ENCODE data around the gene RAB11B.
"Not testable (repeated sequence)": the region's sequence is repeated elsewhere in the genome, so short reads cannot be mapped to it uniquely, and the experiment has no call there.

Gene RAB11B

GRCh38 chr19:8366121-8366581, 24.0 kb upstream of the RAB11B start:
- no peak for FAIRE-seq
- DNase-seq (ENCODE audit: insufficient read length, low spot score) = no peak
- TF ChIP-seq, protein P1, sequence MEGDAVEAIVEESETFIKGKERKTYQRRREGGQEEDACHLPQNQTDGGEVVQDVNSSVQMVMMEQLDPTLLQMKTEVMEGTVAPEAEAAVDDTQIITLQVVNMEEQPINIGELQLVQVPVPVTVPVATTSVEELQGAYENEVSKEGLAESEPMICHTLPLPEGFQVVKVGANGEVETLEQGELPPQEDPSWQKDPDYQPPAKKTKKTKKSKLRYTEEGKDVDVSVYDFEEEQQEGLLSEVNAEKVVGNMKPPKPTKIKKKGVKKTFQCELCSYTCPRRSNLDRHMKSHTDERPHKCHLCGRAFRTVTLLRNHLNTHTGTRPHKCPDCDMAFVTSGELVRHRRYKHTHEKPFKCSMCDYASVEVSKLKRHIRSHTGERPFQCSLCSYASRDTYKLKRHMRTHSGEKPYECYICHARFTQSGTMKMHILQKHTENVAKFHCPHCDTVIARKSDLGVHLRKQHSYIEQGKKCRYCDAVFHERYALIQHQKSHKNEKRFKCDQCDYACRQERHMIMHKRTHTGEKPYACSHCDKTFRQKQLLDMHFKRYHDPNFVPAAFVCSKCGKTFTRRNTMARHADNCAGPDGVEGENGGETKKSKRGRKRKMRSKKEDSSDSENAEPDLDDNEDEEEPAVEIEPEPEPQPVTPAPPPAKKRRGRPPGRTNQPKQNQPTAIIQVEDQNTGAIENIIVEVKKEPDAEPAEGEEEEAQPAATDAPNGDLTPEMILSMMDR (IDR thresholded peaks at IDR 0.05; ENCODE audit: insufficient read depth, missing control alignments) = no peak

GRCh38 chr19:8366961-8367326, 23.2 kb upstream of the RAB11B start:
- TF ChIP-seq, protein P1 (IDR thresholded peaks at IDR 0.05; ENCODE audit: insufficient read depth, missing control alignments) = no peak
- DNase-seq (ENCODE audit: insufficient read length, low spot score) (no peak), FAIRE-seq (no peak)

DNA sequence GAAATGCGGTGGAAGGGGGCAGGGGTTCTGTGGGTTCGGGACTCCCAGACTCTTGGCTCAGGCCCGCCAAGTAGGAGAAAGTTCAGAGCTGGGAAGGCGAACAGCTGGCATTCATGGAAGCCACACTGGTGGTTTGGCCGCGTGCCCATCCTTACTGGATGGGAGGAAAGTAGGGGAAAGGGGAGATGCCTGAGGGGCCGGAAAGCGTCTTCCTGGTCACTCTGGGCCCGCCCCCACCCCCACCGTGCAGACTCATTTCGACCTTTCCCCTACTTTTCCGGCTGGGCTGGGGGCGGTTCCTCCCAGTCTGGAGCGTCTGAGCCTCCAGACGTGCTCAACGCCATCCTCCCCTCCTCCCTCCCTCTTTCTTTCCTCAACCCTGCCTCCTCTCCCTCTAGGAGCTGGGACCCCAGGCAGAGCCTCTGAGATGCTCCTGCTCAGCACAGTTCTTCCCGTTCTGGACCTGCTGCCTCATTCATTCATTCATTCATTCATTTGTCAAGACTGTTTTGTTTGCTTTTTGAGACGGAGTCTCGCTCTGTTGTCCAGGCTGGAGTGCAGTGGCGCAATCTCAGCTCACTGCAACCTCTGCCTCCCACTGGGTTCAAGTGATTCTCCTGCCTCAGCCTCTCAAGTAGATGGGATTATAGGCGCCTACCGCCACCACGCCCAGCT, 22.7 kb upstream of the RAB11B start:
- DNase-seq (ENCODE audit: insufficient read length, low spot score) (no peak), FAIRE-seq (no peak)
- TF ChIP-seq, protein P1 (IDR thresholded peaks at IDR 0.05; ENCODE audit: insufficient read depth, missing control alignments) = no peak

- DNase-seq (ENCODE audit: insufficient read length, low spot score) (no peak), FAIRE-seq (no peak)
- TF ChIP-seq, protein P1 (IDR thresholded peaks at IDR 0.05; ENCODE audit: insufficient read depth, missing control alignments) = no peak
These were observed 19.8 kb upstream of the RAB11B start for GRCh38 chr19:8370176-8371010.

- TF ChIP-seq, protein P1 (IDR thresholded peaks at IDR 0.05; ENCODE audit: insufficient read depth, missing control alignments) = no peak
- FAIRE-seq (no peak), DNase-seq (ENCODE audit: insufficient read length, low spot score) (no peak)
These were observed 19.0 kb upstream of the RAB11B start for GRCh38 chr19:8371011-8371804.

- FAIRE-seq (no peak), DNase-seq (ENCODE audit: insufficient read length, low spot score) (no peak)
- TF ChIP-seq, protein P1 (IDR thresholded peaks at IDR 0.05; ENCODE audit: insufficient read depth, missing control alignments) = no peak
These were observed 16.0 kb upstream of the RAB11B start for GRCh38 chr19:8373867-8374813.

- not testable (repeated sequence) for DNase-seq (ENCODE audit: insufficient read length, low spot score); FAIRE-seq
These were observed 14.4 kb upstream of the RAB11B start for GRCh38 chr19:8375766-8376165.

- not testable (repeated sequence) for DNase-seq (ENCODE audit: insufficient read length, low spot score); FAIRE-seq
These were observed 13.7 kb upstream of the RAB11B start for GRCh38 chr19:8376373-8376974.
